NB4 (cell line): ENCODE measurements around the gene PPP6C.
"Not testable (repeated sequence)": the region's sequence is repeated elsewhere in the genome, so short reads cannot be mapped to it uniquely, and the experiment has no call there.

ENCODE experiments used
- DNase-seq: peaks from one replicate; pipeline ENCODE4 v3.0.0; 2010; ENCODE audit warnings: low read depth
- H3K4me3 ChIP-seq: one replicate; pipeline ENCODE4 v1.5.1; 2011; ENCODE audit warnings: mild to moderate bottlenecking, low read depth, low read length, moderate library complexity
- MYC ChIP-seq: IDR thresholded peaks from 2 replicates; pipeline ENCODE4 v1.6.1; 2011; ENCODE audit warnings: low read depth, low read length
- POLR2A ChIP-seq: IDR thresholded peaks from 2 replicates; pipeline ENCODE4 v1.6.1; 2011; ENCODE audit warnings: mild to moderate bottlenecking; ENCODE audit not compliant: insufficient read length; ENCODE audit errors: extremely low read depth
- TF ChIP-seq, protein P1 (sequence below): IDR thresholded peaks from 2 replicates; pipeline ENCODE4 v1.6.1; 2011; ENCODE audit warnings: low read depth, low read length
- TF ChIP-seq, protein P2 (sequence below): IDR thresholded peaks from one replicate; pipeline ENCODE4 v1.5.1; 2012; ENCODE audit warnings: low read depth, low read length

The PPP6C gene

DNA sequence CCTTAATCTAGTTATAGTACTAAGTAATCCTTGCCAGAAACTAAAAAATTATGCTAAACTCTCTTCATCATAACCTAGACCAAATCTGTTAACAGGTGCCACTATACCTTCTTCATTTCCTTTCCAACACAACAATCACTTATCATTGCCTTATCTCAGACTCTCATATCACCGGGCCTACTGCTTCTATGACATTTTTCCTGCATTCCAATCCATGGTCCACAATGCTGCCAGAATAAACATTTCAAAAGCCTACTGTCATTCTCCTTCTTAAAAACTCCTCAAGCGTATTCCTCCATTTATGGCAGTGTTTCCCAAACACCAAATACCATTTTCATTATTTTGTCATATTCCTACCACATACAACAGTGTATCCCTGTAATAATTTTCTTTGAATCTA lies 6.5 kb downstream of the PPP6C start:
- TF ChIP-seq, protein P1, sequence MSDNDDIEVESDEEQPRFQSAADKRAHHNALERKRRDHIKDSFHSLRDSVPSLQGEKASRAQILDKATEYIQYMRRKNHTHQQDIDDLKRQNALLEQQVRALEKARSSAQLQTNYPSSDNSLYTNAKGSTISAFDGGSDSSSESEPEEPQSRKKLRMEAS, result no peak
- TF ChIP-seq, protein P2, sequence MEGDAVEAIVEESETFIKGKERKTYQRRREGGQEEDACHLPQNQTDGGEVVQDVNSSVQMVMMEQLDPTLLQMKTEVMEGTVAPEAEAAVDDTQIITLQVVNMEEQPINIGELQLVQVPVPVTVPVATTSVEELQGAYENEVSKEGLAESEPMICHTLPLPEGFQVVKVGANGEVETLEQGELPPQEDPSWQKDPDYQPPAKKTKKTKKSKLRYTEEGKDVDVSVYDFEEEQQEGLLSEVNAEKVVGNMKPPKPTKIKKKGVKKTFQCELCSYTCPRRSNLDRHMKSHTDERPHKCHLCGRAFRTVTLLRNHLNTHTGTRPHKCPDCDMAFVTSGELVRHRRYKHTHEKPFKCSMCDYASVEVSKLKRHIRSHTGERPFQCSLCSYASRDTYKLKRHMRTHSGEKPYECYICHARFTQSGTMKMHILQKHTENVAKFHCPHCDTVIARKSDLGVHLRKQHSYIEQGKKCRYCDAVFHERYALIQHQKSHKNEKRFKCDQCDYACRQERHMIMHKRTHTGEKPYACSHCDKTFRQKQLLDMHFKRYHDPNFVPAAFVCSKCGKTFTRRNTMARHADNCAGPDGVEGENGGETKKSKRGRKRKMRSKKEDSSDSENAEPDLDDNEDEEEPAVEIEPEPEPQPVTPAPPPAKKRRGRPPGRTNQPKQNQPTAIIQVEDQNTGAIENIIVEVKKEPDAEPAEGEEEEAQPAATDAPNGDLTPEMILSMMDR, result no peak
- no peak for TF ChIP-seq MYC
- no peak for TF ChIP-seq POLR2A
- no peak overlapping the region for H3K4me3 ChIP-seq
- DNase-seq, result no peak

DNA sequence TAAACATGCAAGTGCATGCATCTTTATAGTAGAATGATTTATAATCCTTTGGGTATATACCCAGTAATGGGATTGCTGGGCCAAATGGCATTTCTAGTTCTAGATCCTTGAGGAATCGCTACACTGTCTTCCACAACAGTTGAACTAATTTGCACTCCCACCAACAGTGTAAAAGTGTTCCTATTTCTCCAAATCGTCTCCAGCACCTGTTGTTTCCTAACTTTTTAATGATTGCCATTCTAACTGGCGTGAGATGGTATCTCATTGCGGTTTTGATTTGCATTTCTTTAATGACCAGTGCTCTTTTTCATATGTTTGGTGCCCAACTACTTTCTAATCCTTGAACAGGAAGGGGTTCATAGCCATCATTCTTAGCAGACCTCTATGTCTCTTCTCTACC lies 7.8 kb downstream of the PPP6C start:
- not testable (repeated sequence) for DNase-seq, H3K4me3 ChIP-seq

DNA sequence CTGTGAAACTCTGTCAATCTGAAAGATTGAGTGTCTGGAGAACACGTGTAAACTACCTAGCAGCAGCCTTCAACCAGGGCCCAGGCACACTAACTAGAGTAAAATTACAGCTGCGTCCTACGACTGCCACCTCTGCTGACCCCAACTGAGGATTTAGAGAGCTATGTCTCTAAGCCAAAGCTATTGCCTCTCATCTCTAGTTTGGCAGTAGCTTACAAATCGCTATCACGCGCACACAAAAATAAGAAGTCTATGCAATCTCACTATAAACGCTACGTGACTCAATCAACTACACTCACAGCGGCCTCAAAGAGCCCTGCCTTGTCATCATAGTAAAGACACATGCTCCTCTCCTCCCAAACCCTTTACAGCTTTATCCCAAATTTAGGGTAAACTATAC lies 8.7 kb downstream of the PPP6C start:
- no peak overlapping the region for H3K4me3 ChIP-seq
- DNase-seq, result no peak
- no peak for TF ChIP-seq POLR2A
- TF ChIP-seq, protein P1, result no peak
- TF ChIP-seq, protein P2, result no peak
- TF ChIP-seq MYC, result no peak

DNA sequence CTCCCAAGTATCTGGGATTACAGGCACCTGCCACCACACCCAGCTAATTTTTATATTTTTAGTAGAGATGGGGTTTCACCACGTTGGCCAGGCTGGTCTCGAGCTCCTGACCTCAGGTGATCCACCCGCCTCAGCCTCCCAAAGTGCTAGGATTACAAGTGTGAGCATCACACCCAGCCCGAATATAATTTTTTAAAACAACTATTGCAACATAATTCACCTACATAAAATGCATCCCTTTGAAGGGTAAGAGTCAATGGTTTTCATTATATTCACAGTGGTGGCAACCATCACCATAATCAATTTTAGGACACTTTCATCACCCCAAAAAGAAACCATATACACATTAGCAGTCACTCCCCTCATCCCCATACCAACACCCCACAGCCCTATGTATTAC lies 9.8 kb downstream of the PPP6C start:
- not testable (repeated sequence) for DNase-seq, H3K4me3 ChIP-seq

DNA sequence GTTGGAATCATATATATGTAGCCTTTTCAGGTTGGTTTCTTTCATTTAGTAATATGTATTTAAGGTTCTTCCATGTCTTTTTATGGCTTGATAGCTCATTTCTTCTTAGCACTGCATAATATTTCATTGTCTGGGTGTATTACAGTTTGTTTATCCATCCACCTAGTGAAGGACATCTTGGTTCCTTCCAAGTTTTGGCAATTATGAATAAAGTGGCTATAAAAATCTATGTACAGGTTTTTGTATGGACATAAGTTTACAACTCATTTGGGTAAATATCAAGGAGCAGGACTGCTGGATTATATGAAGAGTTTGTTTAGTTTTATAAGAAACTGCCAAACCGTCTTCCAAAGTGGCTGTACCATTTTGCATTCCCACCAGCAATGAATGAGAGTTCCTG lies 11.7 kb downstream of the PPP6C start:
- no peak overlapping the region for H3K4me3 ChIP-seq

DNA sequence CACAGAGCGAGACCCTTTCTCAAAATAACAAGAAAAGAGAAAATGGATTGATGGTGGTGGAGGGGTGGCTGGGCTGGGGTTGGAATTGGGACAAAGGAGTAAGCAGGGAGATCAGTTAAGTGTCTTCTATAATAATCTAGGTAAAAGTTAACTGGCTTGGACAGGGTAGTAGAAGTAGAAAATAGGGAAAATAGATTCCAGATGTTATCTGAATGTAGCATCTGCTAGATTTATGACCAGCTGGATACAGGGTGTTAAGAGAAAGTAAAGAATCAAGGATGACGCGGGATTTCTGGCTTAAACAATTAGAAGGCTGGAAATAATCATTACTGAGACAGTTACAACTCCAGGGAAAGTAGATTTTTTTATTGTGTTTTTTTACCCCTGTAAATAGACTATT lies 13.0 kb downstream of the PPP6C start:
- TF ChIP-seq, protein P1, result no peak
- TF ChIP-seq MYC (no peak), POLR2A (no peak)
- TF ChIP-seq, protein P2, result no peak
- DNase-seq, result no peak
- H3K4me3 ChIP-seq, result no peak overlapping the region

More for the DNA sequence above, 11.7 kb downstream of the PPP6C start:
- no peak for TF ChIP-seq MYC
- TF ChIP-seq, protein P1, result no peak
- TF ChIP-seq, protein P2, result no peak
- TF ChIP-seq POLR2A, result no peak
- DNase-seq, result no peak

DNA sequence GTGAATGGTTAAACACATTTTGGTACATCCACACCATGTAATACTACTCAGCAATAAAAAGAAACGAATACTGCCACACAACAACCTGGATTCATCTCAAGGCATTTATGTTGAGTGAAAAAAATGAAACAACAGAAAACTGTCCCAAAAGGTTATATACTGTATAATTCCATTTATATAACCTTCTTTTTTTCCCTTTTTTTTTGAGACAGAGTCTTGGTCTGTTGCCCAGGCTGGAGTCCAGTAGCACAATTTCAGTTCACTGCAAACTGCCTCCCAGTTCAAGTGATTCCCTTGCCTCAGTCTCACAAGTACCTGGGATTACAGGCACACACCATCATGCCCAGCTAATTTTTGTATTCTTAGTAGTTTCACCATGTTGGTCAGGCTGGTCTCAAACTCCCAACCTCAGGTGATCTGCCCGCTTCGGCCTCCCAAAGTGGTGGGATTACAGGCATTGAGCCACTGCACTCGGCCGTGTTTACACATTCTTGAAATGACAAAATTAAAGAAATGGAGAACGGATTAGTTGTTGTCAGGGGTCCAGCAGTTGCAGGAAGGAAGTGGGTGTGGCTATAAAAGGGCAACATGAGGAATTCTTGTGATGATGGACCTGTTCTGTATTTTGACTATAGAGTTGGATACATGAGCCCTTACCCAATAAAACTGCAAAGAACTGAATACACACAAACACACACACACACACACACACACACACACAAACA lies 17.4 kb downstream of the PPP6C start:
- DNase-seq, result no peak
- no peak overlapping the region for H3K4me3 ChIP-seq
- TF ChIP-seq MYC (no peak), POLR2A (no peak)
- TF ChIP-seq, protein P2, result no peak
- TF ChIP-seq, protein P1, result no peak
